ENCODE data around the gene EXOC6. TPM values are rescaled to one million over a fixed set of nuclear protein-coding genes. Genes with fewer than 3 reads are reported as not detected.

Gene EXOC6
- total and polyA plus RNA-seq, 2 of the 13 experiments (the other 11 are each of a cell fraction or from before 2014, with no cell fraction given): 22.2 to 29.2 TPM

- TF ChIP-seq ZNF639 (CRISPR knock-in tag; conservative IDR thresholded peaks at IDR 0.05): no peak
- TF ChIP-seq LBX2 (CRISPR knock-in tag; IDR thresholded peaks at IDR 0.05; ENCODE audit: borderline replicate concordance): no peak
- TF ChIP-seq NR2F2 (IDR thresholded peaks at IDR 0.05; ENCODE audit: borderline replicate concordance, low read depth): peak; percentile 84; the same call in 1 of the 2 replicates
- no peak for TF ChIP-seq FOXC1 (CRISPR knock-in tag; IDR thresholded peaks at IDR 0.05; ENCODE audit: borderline replicate concordance)
- no peak for TF ChIP-seq PHB2 (IDR thresholded peaks at IDR 0.05; ENCODE audit: partially characterized antibody)
- TF ChIP-seq, protein P1, sequence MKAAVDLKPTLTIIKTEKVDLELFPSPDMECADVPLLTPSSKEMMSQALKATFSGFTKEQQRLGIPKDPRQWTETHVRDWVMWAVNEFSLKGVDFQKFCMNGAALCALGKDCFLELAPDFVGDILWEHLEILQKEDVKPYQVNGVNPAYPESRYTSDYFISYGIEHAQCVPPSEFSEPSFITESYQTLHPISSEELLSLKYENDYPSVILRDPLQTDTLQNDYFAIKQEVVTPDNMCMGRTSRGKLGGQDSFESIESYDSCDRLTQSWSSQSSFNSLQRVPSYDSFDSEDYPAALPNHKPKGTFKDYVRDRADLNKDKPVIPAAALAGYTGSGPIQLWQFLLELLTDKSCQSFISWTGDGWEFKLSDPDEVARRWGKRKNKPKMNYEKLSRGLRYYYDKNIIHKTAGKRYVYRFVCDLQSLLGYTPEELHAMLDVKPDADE (CRISPR knock-in tag; IDR thresholded peaks at IDR 0.05): no peak
- TF ChIP-seq ZNF292 (CRISPR knock-in tag; IDR thresholded peaks at IDR 0.05; ENCODE audit: borderline replicate concordance, low read depth): 0 out of 2 replicates have a peak, but pooled peaks have one; percentile 49
- peak in 1 of 2 experiments; percentile 45; a peak in 1 of 4 replicates for TF ChIP-seq EP300 (IDR thresholded peaks at IDR 0.05; ENCODE audit: low read depth in 2 of 2, low read length in 2 of 2)
- TF ChIP-seq EP300 (CRISPR knock-in tag; IDR thresholded peaks at IDR 0.05; ENCODE audit: borderline replicate concordance): no peak
- no peak for TF ChIP-seq ZKSCAN5 (CRISPR knock-in tag; IDR thresholded peaks at IDR 0.05)
- TF ChIP-seq ZNF629 (CRISPR knock-in tag; conservative IDR thresholded peaks at IDR 0.05): no peak
- TF ChIP-seq SKIL (CRISPR knock-in tag; IDR thresholded peaks at IDR 0.05; ENCODE audit: borderline replicate concordance): peak; percentile 99
- peak; percentile 84 for TF ChIP-seq NR2F6 (IDR thresholded peaks at IDR 0.05)
- peak; percentile 95 for TF ChIP-seq NR2F6 (CRISPR knock-in tag; IDR thresholded peaks at IDR 0.05)
- no peak for TF ChIP-seq RBM22 (optimal IDR thresholded peaks at IDR 0.05; ENCODE audit: low read length)
- TF ChIP-seq RARG (CRISPR knock-in tag; IDR thresholded peaks at IDR 0.05; ENCODE audit: low read depth): no peak
- TF ChIP-seq, protein P2, sequence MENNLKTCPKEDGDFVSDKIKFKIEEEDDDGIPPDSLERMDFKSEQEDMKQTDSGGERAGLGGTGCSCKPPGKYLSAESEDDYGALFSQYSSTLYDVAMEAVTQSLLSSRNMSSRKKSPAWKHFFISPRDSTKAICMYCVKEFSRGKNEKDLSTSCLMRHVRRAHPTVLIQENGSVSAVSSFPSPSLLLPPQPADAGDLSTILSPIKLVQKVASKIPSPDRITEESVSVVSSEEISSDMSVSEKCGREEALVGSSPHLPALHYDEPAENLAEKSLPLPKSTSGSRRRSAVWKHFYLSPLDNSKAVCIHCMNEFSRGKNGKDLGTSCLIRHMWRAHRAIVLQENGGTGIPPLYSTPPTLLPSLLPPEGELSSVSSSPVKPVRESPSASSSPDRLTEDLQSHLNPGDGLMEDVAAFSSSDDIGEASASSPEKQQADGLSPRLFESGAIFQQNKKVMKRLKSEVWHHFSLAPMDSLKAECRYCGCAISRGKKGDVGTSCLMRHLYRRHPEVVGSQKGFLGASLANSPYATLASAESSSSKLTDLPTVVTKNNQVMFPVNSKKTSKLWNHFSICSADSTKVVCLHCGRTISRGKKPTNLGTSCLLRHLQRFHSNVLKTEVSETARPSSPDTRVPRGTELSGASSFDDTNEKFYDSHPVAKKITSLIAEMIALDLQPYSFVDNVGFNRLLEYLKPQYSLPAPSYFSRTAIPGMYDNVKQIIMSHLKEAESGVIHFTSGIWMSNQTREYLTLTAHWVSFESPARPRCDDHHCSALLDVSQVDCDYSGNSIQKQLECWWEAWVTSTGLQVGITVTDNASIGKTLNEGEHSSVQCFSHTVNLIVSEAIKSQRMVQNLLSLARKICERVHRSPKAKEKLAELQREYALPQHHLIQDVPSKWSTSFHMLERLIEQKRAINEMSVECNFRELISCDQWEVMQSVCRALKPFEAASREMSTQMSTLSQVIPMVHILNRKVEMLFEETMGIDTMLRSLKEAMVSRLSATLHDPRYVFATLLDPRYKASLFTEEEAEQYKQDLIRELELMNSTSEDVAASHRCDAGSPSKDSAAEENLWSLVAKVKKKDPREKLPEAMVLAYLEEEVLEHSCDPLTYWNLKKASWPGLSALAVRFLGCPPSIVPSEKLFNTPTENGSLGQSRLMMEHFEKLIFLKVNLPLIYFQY (CRISPR knock-in tag; IDR thresholded peaks at IDR 0.05; ENCODE audit: borderline replicate concordance): 0 out of 2 replicates have a peak, but pooled peaks have one; percentile 45
- no peak for TF ChIP-seq ZNF674 (CRISPR knock-in tag; IDR thresholded peaks at IDR 0.05; ENCODE audit: low read depth)
- TF ChIP-seq STAG1 (CRISPR knock-in tag; IDR thresholded peaks at IDR 0.05): peak; percentile 37; the same call in 1 of the 2 replicates
Measured at GRCh38 chr10:93071674-93072224, 223.4 kb downstream of the EXOC6 start (continued).
